Measurements from ENCODE around the gene NECTIN4. TPM values are rescaled to one million over a fixed set of nuclear protein-coding genes. Genes with fewer than 3 reads are reported as not detected.
A peak's percentile ranks its signal among the peaks of the same experiment; 100 is the strongest.

Gene NECTIN4
- total RNA-seq, 4 donors from 2014 or later = not detected

GRCh38 chr1:161128591-161129420, 39.4 kb upstream of the NECTIN4 start:
- no peak for ATAC-seq
- intact Hi-C loops (cut with DNase I; ENCODE audit: low total_unique reads) (no loop called here), in situ Hi-C loops (cut with MboI; ENCODE audit: low sequenced_read_pairs in 4 of 4) (no loop called here)
- Histone ChIP-seq H3K9me3 (no peaks in the 10 kb centered on the region), H3K27ac (peak overlapping the region in 2 of 4 donors; percentile 4 to 31), H3K4me3 (no peak overlapping the region), H3K36me3 (peaks cover 0 to 52% of the 10 kb centered on the region in 2 donors), H3K4me1 (peaks cover 42 to 45% of the 10 kb centered on the region in 2 donors), H3K27me3 (no peaks in the 10 kb centered on the region)
- TF ChIP-seq CTCF (IDR thresholded peaks at IDR 0.05 in 4 of 5, conservative IDR thresholded peaks at IDR 0.05 in 1 of 5) = no peak
- no peak for TF ChIP-seq POLR2A (IDR thresholded peaks at IDR 0.05)
- DNase-seq = no peak

GRCh38 chr1:161127649-161128048, 38.3 kb upstream of the NECTIN4 start:
- ATAC-seq = no peak
- Histone ChIP-seq H3K27ac (peak overlapping the region in 1 of 4 donors; percentile 14), H3K27me3 (no peaks in the 10 kb centered on the region), H3K9me3 (no peaks in the 10 kb centered on the region), H3K36me3 (peaks cover 0 to 63% of the 10 kb centered on the region in 2 donors), H3K4me3 (no peak overlapping the region), H3K4me1 (peaks cover 35 to 40% of the 10 kb centered on the region in 2 donors)
- TF ChIP-seq CTCF (IDR thresholded peaks at IDR 0.05 in 4 of 5, conservative IDR thresholded peaks at IDR 0.05 in 1 of 5) (no peak), POLR2A (IDR thresholded peaks at IDR 0.05) (no peak)
- no peak for DNase-seq
- intact Hi-C loops (cut with DNase I; ENCODE audit: low total_unique reads) (no loop called here), in situ Hi-C loops (cut with MboI; ENCODE audit: low sequenced_read_pairs in 4 of 4) (no loop called here)

- TF ChIP-seq CTCF (IDR thresholded peaks at IDR 0.05 in 4 of 5, conservative IDR thresholded peaks at IDR 0.05 in 1 of 5) (no peak), POLR2A (IDR thresholded peaks at IDR 0.05) (no peak)
- H3K36me3 ChIP-seq = peaks cover 0 to 72% of the 10 kb centered on the region in 2 donors
- H3K9me3 ChIP-seq = no peaks in the 10 kb centered on the region
- no peak overlapping the region for H3K27ac ChIP-seq
- DNase-seq = no peak
- in situ Hi-C loops (cut with MboI; ENCODE audit: low sequenced_read_pairs in 4 of 4) = no loop called here
- intact Hi-C loops (cut with DNase I; ENCODE audit: low total_unique reads) = no loop called here
- H3K4me1 ChIP-seq = peaks cover 21 to 28% of the 10 kb centered on the region in 2 donors
- ATAC-seq = no peak
- H3K4me3 ChIP-seq = no peak overlapping the region
- no peaks in the 10 kb centered on the region for H3K27me3 ChIP-seq
Measured at GRCh38 chr1:161122967-161123366, 33.6 kb upstream of the NECTIN4 start.

- Histone ChIP-seq H3K27ac (no peak overlapping the region), H3K27me3 (no peaks in the 10 kb centered on the region), H3K4me1 (peaks cover 21 to 25% of the 10 kb centered on the region in 2 donors), H3K4me3 (no peak overlapping the region), H3K36me3 (peaks cover 0 to 60% of the 10 kb centered on the region in 2 donors), H3K9me3 (no peaks in the 10 kb centered on the region)
- TF ChIP-seq CTCF (IDR thresholded peaks at IDR 0.05 in 4 of 5, conservative IDR thresholded peaks at IDR 0.05 in 1 of 5) (no peak), POLR2A (IDR thresholded peaks at IDR 0.05) (no peak)
- intact Hi-C loops (cut with DNase I; ENCODE audit: low total_unique reads) (no loop called here), in situ Hi-C loops (cut with MboI; ENCODE audit: low sequenced_read_pairs in 4 of 4) (no loop called here)
- DNase-seq = no peak
- ATAC-seq = no peak
Measured at GRCh38 chr1:161121834-161122233, 32.5 kb upstream of the NECTIN4 start.

All from gastrocnemius medialis (tissue), 4 donors.